GM19035 (cell line): ENCODE results near the gene AUTS2.
"Not testable (repeated sequence)": the region's sequence is repeated elsewhere in the genome, so short reads cannot be mapped to it uniquely, and the experiment has no call there.

Experiments
- ATAC-seq: cut with Tn5 transposase; IDR thresholded peaks from one replicate; pipeline ENCODE4 v1.9.1; 2021; ENCODE audit not compliant: unreplicated experiment

The AUTS2 gene

DNA sequence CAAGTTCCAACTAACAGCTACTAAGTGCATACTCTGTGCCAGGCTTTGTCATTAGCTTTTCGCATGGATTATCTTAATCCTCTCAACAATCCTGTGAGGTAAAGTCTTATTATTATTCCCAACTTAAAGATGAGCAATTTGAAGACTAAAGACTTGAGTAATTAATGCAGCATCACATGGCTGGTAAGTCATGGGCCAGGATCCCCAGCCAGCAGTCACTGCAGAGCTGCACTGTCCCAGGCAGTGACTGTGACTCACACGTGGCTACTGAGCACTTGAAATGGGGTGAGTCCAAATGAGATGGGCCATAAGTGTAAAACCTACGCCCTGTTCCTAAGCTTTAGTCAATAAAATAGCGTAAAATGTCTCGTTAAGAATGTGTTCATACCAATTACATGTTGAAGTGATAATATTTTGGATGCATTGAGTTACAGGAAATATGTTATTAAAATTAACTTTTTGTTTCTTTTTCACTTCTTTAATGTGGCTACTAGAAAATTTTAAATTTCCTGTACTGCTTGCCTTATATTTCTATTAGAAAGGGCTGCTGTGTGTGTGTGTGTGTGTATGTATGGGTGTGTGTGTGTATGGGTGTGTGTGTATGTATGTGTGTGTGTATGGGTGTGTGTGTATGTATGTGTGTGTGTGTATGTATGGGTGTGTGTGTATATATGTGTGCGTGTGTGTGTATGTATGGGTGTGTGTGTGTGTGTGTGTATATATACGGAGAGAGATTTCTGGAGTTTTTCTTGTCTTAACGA, 756.3 kb downstream of the AUTS2 start:
- ATAC-seq = no peak

DNA sequence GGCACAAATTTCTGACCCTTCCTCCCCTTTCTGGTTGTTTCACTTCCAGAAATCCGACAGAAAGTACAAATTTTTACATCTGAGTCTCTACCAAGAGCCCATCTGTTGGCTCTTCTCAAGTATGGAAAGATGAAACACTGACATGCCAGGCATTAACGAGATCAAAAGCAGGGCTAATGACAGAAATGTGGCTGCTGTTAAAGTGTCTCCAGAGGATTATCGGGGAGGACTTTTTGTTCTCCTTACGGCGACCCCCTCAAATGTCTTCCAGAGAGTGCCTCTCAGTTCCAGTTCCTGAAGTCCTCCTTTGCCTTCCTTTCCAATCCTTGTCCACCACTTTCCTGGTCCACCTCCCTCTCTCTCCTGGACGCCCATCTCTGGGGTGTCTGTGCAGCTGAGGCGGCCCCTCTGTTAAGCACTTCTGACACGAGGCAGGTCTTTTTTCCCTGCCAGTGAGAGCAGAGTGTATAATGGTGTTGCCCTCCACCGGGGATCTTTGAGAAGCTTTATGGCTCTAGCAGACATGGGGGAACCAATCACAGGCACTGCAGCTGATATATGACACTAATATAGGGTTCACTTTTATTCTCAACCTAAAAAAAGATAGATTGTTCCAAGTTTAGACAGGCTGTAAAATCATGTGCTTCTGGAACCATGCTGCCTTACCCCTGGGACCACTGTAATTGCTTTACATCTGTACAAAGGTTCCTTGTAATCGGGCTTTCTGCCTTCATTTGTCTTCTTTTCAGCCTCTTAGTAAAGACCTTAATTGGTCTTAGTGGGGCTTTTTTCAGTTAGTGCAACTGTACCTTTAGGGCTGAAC, 757.1 kb downstream of the AUTS2 start:
- ATAC-seq = no peak

DNA sequence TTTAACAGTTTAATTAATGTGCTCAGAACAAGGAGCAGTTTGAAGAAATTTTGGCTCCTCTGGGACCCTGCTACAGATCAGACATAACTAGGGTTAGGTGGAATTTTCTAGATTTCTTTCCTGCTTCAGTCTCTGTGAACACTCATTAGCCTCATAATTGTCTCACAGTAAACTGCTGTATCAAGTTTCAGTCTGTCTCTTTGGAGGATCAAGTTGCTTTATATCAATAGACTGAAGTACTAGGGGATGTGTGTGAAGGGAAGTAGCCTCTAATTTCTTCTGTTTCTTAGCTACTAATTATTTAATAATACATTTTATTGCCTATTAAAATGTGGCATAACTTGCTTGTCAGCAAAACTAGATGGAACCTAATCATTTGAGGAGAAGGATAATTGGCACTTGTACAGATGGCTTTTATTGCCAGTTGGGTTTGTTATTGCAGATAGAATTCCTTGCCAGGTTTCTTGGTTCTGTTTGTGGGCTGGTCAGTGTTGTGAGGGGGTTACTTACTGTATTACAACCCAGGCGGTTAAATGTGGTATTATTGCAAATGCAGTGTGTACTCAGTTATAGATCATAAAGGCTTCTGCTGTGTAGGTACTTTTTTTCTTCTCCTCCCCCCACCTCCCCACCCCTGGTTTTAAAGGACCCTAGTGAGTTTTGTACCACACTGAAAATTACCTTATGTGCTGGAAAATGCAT, 758.0 kb downstream of the AUTS2 start:
- no peak for ATAC-seq

DNA sequence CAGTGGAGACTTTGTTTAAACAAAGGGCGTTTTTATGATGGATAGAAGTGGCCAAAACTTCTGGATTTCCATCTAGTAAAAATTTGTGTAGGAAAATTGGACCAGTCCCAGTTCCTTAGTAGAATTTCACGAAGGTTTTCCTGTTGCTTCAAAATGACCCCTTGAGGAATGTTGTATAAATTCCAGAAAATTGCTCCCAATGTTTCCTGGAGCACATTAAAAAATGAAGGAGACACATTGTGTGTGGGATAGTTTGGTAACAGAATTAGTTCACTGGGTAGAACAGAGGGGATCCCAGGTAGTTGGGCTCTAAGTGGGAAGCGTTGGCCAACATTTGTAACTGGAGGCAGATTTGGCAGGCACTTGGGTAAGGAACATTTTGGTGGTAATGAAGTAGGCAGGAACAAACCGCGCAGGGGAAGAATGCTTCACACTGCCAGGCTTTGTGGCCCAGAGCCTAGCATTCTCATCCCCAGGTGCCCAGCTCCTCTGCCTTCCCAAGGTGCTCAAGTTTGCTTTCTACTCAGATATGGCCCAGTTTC, 758.6 kb downstream of the AUTS2 start:
- ATAC-seq = no peak

DNA sequence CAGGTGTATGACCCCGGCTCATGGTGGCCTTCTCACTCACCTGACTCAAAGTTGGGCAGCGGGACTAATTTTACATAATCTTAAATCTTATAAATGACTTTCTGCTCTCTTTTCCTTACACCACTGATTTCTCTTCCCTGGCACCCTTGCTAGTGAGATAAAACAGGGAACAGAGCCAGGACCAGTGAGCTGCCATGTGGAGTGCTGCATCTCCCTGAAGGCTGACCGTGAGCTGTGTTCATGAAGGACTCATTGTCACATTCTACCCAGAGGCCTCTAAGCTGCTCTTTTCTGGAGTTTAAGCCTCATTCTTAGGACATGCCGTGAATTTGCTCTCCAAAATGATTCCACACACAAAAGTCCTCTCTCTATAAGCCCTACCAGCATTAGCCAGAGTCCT, 762.3 kb downstream of the AUTS2 start:
- ATAC-seq = no peak

DNA sequence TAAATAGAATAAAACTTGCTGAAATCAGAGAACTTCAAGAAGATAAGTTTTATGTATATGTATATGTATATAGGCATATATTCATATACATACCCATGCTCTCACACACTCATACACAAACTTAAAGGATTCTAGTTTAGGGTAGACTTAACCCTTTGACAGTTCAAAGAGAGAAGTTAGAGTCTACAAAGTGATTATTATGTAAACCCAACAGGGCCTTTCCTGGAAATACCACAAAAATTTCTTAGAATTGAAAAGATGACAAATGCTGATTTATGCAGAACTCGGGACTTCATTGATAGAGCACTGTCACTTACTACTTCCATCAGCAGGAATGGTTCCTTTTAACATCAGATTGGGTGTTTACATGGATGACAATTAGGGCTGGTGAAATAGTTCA, 763.5 kb downstream of the AUTS2 start:
- no peak for ATAC-seq

DNA sequence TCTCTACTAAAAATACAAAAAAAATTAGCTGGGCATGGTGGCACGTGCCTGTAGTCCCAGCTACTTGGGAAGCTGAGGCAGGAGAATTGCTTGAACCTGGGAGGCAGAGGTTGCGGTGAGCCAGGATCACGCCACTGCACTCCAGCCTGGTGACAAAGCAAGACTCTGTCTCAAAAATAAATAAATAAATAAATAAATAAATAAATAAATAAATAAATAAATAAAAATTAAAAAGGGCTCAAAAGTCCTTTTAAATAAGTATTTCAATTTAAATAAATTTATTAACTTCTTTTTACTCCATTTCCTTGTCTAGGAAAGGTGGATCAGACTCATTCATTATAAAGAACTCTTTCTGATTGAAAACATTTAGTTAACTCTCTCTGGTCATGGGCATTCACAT, 766.1 kb downstream of the AUTS2 start:
- not testable (repeated sequence) for ATAC-seq

DNA sequence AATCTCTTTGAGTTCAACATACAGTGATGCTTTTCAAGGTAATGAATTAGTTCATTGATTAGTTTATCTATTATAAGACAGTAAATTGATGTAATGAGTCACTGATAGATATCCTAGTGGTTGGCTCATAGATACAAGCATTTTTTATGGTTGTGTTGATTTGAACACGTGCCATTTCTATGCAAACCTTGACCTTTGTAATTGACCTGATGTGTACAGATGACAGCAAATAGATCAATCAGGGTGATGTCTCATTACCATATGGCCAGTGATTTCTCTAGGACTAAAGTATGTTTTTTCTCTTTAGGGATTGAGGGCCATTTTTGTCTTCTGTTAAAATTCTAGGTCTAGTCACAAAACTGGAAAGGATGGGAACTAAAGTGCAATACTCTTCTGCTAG, 773.4 kb downstream of the AUTS2 start:
- ATAC-seq = no peak

DNA sequence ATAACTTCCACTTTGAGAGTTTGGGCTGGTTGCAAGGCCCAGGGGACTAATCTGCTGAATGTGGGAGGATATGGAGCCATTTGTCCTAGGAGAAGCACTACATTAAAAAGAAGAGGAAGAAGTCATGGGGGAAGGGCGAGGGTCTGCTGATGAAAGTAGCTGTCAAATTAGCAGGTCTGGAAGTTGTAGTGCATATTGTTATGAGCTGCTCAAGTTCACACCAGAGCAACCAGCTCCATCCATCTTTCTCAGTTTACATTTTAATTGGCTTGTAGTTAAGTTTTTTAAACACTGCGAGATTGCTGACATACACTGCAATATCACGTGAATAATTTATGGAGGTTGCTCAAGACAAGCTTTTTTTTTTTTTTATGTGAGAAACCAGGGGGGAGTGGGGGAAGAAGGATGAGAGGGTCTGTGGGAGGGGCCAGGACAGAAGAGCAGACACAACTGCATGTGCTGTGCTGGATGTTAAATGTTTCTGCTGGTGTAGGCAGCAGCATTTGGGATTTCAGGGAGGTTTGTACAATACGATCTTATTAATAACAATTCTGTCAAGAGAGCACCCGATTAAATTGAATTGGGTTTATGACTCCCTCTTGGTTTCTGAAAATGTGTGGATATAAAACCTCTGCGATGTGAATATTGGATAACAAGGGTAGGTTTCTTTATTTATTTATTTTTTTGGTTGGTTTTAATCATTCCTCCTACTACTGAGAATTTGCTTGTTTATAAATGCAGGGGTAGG, 774.7 kb downstream of the AUTS2 start:
- ATAC-seq = no peak

DNA sequence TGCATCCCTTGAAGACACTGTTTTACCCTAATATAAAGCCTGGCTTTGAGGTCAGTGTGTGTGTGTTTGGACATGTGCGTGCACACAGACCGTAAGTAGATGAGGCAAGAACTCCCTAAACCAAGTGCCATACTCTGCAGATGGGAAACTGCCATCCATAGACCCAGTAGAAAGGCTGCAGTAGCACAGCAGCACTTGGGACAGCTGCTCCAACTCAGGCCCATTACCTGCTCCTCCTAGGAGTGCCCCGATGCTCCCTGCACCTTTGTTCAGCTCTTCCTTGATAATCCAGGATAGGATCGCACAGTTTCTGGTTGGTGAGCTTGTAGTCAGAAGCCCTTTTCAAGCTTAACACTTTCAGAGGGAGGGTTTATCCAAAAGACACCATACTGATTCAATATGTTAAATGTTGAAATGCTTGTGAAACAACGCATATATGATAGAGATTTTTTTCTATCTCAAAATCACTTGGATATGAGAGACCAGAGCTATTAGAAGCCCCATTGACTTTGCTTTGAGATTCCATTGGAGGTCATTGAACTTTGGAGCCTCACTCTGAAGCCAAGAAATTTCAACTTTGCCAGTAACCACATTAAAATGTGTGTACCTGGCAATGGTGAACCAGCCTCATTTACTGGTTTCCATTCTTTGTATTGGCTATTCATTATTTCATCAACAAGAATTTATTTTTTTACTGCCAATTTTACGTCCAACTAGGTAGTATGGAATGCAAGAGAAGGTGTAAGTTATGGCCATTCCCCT, 776.7 kb downstream of the AUTS2 start:
- ATAC-seq = no peak

DNA sequence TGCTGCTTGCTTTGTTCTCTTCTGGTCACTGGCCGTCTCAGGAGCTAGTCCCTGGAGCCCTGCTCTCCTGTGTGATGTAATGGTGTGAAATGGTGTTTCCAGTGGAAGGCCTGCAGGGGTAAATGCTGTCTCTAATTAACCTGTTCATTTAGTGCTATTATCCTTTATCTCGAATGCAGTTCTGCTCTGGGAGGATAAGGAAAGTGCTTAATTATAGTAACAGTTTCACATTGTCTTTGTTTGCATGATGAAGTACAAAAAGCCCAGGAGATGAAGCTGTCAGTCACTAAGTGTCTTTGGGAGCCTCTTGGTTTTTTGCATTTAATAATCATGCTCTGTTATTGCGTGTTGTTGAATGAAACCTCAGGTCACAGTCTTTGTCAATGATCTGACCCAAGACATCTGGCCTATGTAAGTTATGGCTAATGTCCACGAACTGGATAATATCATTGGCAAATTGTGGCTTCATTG, 778.3 kb downstream of the AUTS2 start:
- no peak for ATAC-seq

DNA sequence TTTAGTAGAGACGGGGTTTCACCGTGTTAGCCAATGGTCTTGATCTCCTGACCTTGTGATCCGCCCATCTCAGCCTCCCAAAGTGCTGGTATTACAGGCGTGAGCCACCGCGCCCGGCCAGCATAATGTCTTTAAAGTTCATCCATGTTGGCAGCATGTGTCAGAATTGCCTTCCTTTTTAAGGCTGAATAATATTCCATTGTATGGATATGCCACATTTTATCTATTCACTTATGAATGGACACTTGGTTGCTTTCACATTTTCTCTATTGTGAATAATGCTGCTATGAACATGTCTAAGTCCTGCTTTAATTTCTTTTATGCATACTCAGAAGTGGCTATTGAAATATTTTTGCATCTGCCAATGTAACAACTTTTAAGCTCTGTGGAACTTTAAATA, 779.7 kb downstream of the AUTS2 start:
- ATAC-seq = no peak

DNA sequence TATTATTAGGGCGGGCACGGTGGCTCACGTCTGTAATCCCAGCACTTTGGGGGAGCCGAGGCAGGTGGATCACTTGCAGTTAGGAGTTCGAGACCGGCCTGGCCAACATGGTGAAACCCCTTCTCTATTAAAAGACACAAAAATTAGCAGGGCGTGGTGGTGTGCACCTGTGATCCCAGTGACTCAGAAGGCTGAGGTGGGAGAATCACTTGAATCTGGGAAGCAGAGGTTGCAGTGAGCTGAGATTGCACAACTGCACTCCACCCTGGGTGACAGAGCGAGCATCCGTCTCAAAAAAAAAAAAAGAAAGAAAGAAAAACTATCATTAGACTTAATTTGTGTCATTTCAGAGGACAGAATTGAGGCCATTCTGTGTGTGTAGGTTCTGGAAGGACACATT, 780.9 kb downstream of the AUTS2 start:
- no peak for ATAC-seq

DNA sequence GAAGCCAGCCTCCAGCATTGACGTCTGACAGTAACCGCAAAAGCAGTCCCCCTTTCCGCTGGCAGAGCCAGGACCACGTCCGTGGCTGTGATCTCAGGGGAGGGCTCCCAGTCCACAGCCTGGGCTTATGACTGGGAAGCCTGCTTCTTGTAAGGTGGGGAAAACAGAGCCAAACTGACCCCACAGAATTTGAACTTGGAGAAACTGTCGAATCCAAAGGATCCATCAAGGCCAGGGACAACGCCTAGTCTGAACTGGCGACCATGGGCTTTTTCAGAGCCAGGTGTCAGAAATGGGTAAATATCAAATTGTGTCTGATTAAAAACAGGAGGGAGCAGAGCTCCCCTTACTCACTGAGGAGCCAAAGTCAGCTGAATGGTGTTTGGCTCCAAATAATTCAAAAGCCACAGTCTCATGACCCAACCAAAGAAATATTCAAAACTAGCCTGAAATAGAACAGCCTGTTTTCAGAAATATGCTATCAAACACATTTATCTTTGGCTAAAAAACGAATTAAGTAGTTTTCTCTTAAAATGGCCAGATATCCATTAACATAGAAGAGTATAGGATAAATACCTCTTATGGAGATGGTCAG, 782.2 kb downstream of the AUTS2 start:
- ATAC-seq = no peak

DNA sequence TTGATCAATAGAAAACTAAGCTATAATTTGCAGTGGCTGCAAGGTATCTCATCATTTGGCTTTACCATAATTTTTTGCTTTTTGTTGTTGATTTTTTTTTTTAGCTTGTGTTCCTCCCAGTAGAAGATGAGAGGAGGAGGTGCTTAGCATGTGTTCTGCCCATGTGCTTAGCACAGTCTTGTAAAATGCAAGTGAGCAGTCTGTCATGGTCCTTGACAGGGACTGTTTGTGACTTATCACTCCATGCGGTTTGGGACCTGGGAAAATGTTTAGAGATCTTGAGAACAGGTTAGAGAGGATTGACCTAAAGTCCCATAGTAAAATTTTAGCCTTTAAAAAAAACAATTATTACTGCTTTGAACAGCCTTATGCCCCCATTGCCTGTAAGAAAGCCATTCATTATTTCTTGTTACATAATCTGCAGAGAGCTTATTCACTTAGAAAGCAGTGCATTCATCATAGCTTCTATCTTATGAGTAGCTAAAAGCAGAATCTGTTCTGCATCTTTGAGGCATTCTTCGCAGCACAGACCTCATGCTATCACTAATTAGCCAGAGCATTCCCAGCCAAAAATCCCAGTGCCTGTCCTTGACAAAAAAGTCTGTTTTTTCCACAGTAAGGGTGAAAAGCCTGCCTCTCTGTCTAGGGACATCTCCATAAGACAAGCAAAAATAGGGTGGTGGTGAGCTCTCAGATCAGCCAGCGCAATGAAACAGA, 784.9 kb downstream of the AUTS2 start:
- no peak for ATAC-seq

DNA sequence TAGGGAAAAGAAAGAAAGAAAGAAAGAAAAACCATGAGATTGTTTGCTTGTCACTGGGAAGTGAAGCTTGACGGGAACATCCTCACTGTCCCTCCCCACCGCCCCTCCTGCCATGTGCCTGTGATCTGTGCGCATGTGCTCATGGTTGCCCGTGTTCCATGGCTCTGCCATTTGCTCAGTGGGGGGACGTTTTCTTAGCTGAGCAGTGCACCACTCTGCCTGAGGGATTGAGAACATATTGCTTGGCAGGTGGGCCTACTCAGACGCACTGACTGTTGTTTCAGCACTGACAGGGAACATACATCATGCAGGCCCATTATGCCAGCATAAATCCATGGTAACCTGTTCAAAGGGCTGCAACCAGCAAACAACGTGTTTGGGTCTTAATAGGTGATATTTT, 785.7 kb downstream of the AUTS2 start:
- ATAC-seq = no peak

DNA sequence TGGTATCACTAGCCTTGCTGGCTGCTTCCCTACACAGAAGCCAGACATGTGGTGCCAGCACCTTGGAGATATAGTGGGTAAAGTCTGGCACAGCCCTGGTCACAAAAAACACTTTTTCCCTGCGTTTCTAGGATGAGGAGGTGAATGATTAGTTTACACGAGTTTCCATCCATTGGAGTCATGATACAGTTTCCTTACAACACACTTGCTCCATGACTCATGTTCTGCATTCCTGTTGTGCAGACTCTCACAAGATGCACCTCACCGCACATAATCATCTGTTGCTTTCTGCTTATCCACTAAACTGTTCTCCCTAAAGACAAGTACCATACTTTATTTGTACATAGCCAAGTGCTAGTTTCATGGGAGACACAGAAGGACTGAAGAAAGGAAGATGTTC, 786.6 kb downstream of the AUTS2 start:
- ATAC-seq = no peak

DNA sequence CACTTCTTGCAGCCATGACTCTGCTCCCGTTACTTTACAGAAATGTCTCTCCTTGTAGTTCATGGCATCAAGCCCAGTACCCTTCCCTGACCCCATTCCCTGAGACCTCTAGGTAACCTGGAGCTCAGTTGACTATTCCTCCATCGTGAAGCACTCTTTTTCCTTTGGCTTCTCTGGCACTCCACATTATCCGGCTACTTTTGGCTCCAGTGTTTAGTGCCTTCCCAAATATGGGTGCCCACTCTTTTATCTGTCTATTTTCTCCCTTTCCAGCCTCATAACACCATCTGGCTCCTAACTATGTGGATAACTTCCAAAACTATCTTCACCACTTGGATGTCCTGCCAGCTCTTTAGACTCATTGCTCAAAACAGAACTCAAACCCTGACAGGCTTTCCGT, 788.9 kb downstream of the AUTS2 start:
- ATAC-seq = no peak

DNA sequence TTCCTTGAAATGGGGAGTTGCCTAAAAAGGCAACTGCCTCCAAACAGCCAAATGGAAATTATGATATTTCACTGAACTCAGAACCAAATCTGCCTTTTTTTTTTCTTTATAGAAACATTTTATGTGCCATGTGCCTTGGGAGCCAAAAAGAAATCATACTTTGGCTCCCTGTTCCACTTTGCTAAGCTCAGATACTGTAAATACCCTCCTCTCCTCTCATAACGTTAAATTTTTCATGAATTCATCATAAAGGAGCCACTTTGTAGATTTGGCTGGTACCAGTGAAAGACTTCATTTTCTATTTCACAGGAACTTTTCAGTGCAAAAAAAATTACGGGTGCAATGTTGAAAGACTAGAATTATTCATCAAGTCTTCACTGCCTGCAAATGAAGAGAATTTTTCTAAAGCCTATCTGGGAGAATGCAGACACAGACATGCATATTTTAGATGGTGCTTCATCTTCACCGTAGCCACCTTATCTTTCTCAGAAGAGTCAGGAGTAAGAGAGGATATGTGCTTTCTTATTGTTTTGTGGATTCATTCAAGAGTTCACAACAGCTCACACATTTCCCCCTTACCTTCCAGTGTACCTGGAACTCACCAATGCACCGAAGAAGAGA, 791.4 kb downstream of the AUTS2 start:
- no peak for ATAC-seq
